ENCODE measurements around the gene LRP1-AS.

The LRP1-AS gene

GRCh38 chr12:57150400-57151000, 3.1 kb upstream of the LRP1-AS start:
- H3K4me1 ChIP-seq (ENCODE audit: control insufficient read depth, insufficient read depth, low read length, poor library complexity, severe bottlenecking): peaks cover 37% of the 10 kb centered on the region
- no peaks in the 10 kb centered on the region for H3K9me3 ChIP-seq (ENCODE audit: control insufficient read depth, low read length)
- H3K36me3 ChIP-seq (ENCODE audit: control insufficient read depth, insufficient read depth, low read length): peaks cover 89% of the 10 kb centered on the region
- H3K4me3 ChIP-seq (ENCODE audit: extremely low read depth, insufficient read depth, low read length, poor library complexity, severe bottlenecking): no peak overlapping the region
- WGBS, 2 experiments (ENCODE audit: insufficient coverage in 2 of 2): 95 to 97% methylated on average over 5 to 6 of the region's 6 CpGs
- no peak overlapping the region for H3K27ac ChIP-seq (ENCODE audit: low read depth, low read length, severe bottlenecking)

- Histone ChIP-seq H3K27ac (ENCODE audit: low read depth, low read length, severe bottlenecking) (no peak overlapping the region), H3K9me3 (ENCODE audit: control insufficient read depth, low read length) (no peaks in the 10 kb centered on the region), H3K4me3 (ENCODE audit: extremely low read depth, insufficient read depth, low read length, poor library complexity, severe bottlenecking) (no peak overlapping the region), H3K36me3 (ENCODE audit: control insufficient read depth, insufficient read depth, low read length) (peaks cover 89% of the 10 kb centered on the region), H3K4me1 (ENCODE audit: control insufficient read depth, insufficient read depth, low read length, poor library complexity, severe bottlenecking) (peaks cover 42% of the 10 kb centered on the region)
- WGBS, 2 experiments (ENCODE audit: insufficient coverage in 2 of 2): 80 to 90% methylated on average over 9 of the region's 13 CpGs
Observed at GRCh38 chr12:57149245-57149900, 2.0 kb upstream of the LRP1-AS start.

GRCh38 chr12:57148469-57149244, 1.2 kb upstream of the LRP1-AS start:
- WGBS, 2 experiments (ENCODE audit: insufficient coverage in 2 of 2): 100% methylated on average over 1 to 2 of the region's 4 CpGs
- peaks cover 42% of the 10 kb centered on the region for H3K4me1 ChIP-seq (ENCODE audit: control insufficient read depth, insufficient read depth, low read length, poor library complexity, severe bottlenecking)
- H3K36me3 ChIP-seq (ENCODE audit: control insufficient read depth, insufficient read depth, low read length): peaks cover 89% of the 10 kb centered on the region
- no peaks in the 10 kb centered on the region for H3K9me3 ChIP-seq (ENCODE audit: control insufficient read depth, low read length)
- no peak overlapping the region for H3K4me3 ChIP-seq (ENCODE audit: extremely low read depth, insufficient read depth, low read length, poor library complexity, severe bottlenecking)
- H3K27ac ChIP-seq (ENCODE audit: low read depth, low read length, severe bottlenecking): no peak overlapping the region

- no CpG with 5 or more reads among the region's 2 CpGs for WGBS, 2 experiments (ENCODE audit: insufficient coverage in 2 of 2)
- Histone ChIP-seq H3K4me3 (ENCODE audit: extremely low read depth, insufficient read depth, low read length, poor library complexity, severe bottlenecking) (no peak overlapping the region), H3K36me3 (ENCODE audit: control insufficient read depth, insufficient read depth, low read length) (peaks cover 94% of the 10 kb centered on the region), H3K4me1 (ENCODE audit: control insufficient read depth, insufficient read depth, low read length, poor library complexity, severe bottlenecking) (peaks cover 53% of the 10 kb centered on the region), H3K27ac (ENCODE audit: low read depth, low read length, severe bottlenecking) (peak overlapping the region; percentile 72), H3K9me3 (ENCODE audit: control insufficient read depth, low read length) (no peaks in the 10 kb centered on the region)
Observed at GRCh38 chr12:57146092-57146491, 1.3 kb downstream of the LRP1-AS start.

GRCh38 chr12:57145460-57146059, 1.9 kb downstream of the LRP1-AS start:
- WGBS, 2 experiments (ENCODE audit: insufficient coverage in 2 of 2): 93 to 97% methylated on average over 6 to 8 of the region's 10 CpGs
- Histone ChIP-seq H3K36me3 (ENCODE audit: control insufficient read depth, insufficient read depth, low read length) (peaks cover 94% of the 10 kb centered on the region), H3K27ac (ENCODE audit: low read depth, low read length, severe bottlenecking) (no peak overlapping the region), H3K4me3 (ENCODE audit: extremely low read depth, insufficient read depth, low read length, poor library complexity, severe bottlenecking) (no peak overlapping the region), H3K4me1 (ENCODE audit: control insufficient read depth, insufficient read depth, low read length, poor library complexity, severe bottlenecking) (peaks cover 53% of the 10 kb centered on the region), H3K9me3 (ENCODE audit: control insufficient read depth, low read length) (no peaks in the 10 kb centered on the region)

- Histone ChIP-seq H3K36me3 (ENCODE audit: control insufficient read depth, insufficient read depth, low read length) (peaks cover 94% of the 10 kb centered on the region), H3K4me1 (ENCODE audit: control insufficient read depth, insufficient read depth, low read length, poor library complexity, severe bottlenecking) (peaks cover 44% of the 10 kb centered on the region), H3K9me3 (ENCODE audit: control insufficient read depth, low read length) (no peaks in the 10 kb centered on the region), H3K4me3 (ENCODE audit: extremely low read depth, insufficient read depth, low read length, poor library complexity, severe bottlenecking) (no peak overlapping the region), H3K27ac (ENCODE audit: low read depth, low read length, severe bottlenecking) (no peak overlapping the region)
- 100% methylated on average over 2 to 3 of the region's 4 CpGs for WGBS, 2 experiments (ENCODE audit: insufficient coverage in 2 of 2)
Observed at GRCh38 chr12:57143454-57143853, 4.0 kb downstream of the LRP1-AS start.

GRCh38 chr12:57142727-57143126, 4.7 kb downstream of the LRP1-AS start:
- 90% methylated on average over 2 of the region's 7 CpGs; no CpG with 5 or more reads in 1 of the 2 experiments for WGBS, 2 experiments (ENCODE audit: insufficient coverage in 2 of 2)
- Histone ChIP-seq H3K4me3 (ENCODE audit: extremely low read depth, insufficient read depth, low read length, poor library complexity, severe bottlenecking) (no peak overlapping the region), H3K9me3 (ENCODE audit: control insufficient read depth, low read length) (no peaks in the 10 kb centered on the region), H3K36me3 (ENCODE audit: control insufficient read depth, insufficient read depth, low read length) (peaks cover 94% of the 10 kb centered on the region), H3K27ac (ENCODE audit: low read depth, low read length, severe bottlenecking) (no peak overlapping the region), H3K4me1 (ENCODE audit: control insufficient read depth, insufficient read depth, low read length, poor library complexity, severe bottlenecking) (peaks cover 38% of the 10 kb centered on the region)

- H3K9me3 ChIP-seq (ENCODE audit: control insufficient read depth, low read length): no peaks in the 10 kb centered on the region
- peaks cover 32% of the 10 kb centered on the region for H3K4me1 ChIP-seq (ENCODE audit: control insufficient read depth, insufficient read depth, low read length, poor library complexity, severe bottlenecking)
- peak overlapping the region; percentile 5 for H3K27ac ChIP-seq (ENCODE audit: low read depth, low read length, severe bottlenecking)
- no peak overlapping the region for H3K4me3 ChIP-seq (ENCODE audit: extremely low read depth, insufficient read depth, low read length, poor library complexity, severe bottlenecking)
- peaks cover 96% of the 10 kb centered on the region for H3K36me3 ChIP-seq (ENCODE audit: control insufficient read depth, insufficient read depth, low read length)
- WGBS, 2 experiments (ENCODE audit: insufficient coverage in 2 of 2): 89 to 93% methylated on average over 7 to 8 of the region's 9 CpGs
Observed at GRCh38 chr12:57142121-57142520, 5.3 kb downstream of the LRP1-AS start.

- H3K36me3 ChIP-seq (ENCODE audit: control insufficient read depth, insufficient read depth, low read length): peaks cover 88% of the 10 kb centered on the region
- no peak overlapping the region for H3K4me3 ChIP-seq (ENCODE audit: extremely low read depth, insufficient read depth, low read length, poor library complexity, severe bottlenecking)
- no peaks in the 10 kb centered on the region for H3K9me3 ChIP-seq (ENCODE audit: control insufficient read depth, low read length)
- WGBS, 2 experiments (ENCODE audit: insufficient coverage in 2 of 2): 77 to 98% methylated on average over 6 to 7 of the region's 8 CpGs
- peaks cover 27% of the 10 kb centered on the region for H3K4me1 ChIP-seq (ENCODE audit: control insufficient read depth, insufficient read depth, low read length, poor library complexity, severe bottlenecking)
- H3K27ac ChIP-seq (ENCODE audit: low read depth, low read length, severe bottlenecking): no peak overlapping the region
Observed at GRCh38 chr12:57141249-57141648, 6.2 kb downstream of the LRP1-AS start.

- Histone ChIP-seq H3K4me3 (ENCODE audit: extremely low read depth, insufficient read depth, low read length, poor library complexity, severe bottlenecking) (no peak overlapping the region), H3K27ac (ENCODE audit: low read depth, low read length, severe bottlenecking) (no peak overlapping the region), H3K9me3 (ENCODE audit: control insufficient read depth, low read length) (no peaks in the 10 kb centered on the region), H3K4me1 (ENCODE audit: control insufficient read depth, insufficient read depth, low read length, poor library complexity, severe bottlenecking) (peaks cover 28% of the 10 kb centered on the region), H3K36me3 (ENCODE audit: control insufficient read depth, insufficient read depth, low read length) (peaks cover 76% of the 10 kb centered on the region)
- 93 to 94% methylated on average over 2 to 4 of the region's 6 CpGs for WGBS, 2 experiments (ENCODE audit: insufficient coverage in 2 of 2)
Observed at GRCh38 chr12:57139796-57140649, 7.4 kb downstream of the LRP1-AS start.

All from mesodermal cell (in vitro differentiated cells).